Measurements from ENCODE around the gene SARDH. TPM values are rescaled to one million over a fixed set of nuclear protein-coding genes. Genes with fewer than 3 reads are reported as not detected.

The SARDH gene
- polyA plus RNA-seq, 1 donor: 5.6 TPM

DNA sequence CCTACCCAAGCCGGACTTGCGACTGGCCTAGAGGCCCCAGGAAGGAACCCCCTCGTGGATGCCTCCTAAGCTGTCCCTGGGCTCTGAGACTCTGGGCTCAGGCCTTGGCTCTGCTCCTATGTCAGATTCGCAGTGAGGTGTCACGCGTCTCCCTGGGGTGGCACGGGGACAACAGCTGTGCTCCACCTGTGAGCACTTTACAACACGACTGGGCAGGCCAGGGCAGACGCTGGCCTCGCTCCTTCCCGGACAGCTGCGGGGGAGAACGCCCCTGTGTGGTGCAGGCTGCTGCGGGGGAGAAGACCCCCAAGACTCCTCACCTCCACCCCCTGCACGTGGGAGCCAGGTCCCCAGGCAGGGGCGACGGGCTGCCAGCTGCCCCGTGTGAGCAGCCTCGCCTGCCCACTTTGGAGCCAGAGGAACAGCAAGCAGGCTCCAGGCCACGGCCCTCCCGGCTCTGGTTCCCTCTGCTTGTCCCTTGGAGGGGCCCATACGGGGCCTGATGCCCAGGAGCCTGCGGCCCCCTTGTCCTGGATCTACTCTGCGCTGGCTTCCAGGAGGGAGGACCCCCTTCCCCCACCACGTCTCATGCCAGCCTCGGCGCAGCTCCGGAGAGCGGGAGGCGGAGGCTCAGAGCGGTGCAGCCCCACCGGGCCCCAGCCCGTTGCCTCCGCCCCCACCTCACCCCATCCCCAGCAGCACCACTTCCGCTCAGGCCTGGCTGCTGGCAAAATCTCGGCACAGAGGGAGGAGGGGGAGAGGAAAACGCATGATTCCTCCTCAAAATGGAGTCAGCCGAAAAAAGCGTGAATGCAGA, 36.0 kb downstream of the SARDH start:
- peak; percentile 51 for DNase-seq

DNA sequence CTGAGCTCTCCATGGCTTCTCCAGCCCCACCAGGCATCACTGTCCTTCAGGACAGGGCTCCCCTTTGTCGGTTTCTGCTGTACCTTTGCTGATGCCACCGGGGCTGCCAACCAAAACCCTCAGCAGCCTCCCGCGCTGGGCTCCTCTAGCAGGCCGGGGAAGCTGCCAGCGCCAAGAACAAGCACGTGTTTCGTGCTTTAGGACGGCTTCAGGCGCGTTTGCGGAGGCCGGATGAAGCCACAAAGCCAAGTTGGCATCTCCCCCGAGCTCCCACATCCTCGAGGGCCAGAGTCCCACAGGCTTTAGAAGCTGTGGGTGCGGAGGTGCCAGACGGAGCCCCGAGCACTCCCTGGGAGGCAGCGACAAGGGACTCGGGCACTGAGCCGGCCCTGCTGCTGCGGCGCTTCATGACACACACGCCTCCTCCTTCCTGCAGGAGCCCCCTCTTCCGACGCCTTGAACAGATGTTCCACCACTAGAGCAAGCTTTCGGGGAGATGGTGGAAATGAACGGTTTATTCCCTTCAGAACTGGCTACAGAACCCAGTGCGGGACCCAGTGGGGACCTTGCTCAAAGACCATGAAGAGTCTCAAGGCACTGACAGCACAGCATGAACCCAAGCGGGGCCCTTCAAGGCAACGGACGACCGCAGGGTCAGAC, 36.7 kb downstream of the SARDH start:
- no peak for DNase-seq

DNA sequence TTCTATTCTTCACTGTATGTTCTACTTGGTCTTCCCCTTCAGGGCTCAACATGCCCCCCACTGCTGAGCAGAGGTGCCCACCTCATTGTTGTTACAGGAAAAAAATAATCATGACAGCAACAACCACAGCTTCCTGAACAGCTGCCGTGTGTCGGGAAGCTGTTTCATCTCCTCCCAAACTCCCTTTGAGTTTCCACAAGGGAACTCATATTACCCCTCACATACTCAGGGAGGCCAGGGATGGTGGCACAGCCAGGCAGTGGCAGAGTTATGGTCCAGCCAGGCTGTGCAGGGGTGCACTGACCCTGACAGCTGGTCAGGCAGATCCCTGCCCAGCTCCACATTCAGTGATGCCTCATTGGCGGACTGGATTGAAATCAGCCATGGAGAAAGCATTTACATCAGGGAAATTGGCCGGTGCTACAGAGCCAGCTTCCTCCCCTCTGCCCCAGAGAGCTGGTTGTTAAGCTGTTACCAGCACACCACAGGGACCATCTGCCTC, 37.3 kb downstream of the SARDH start:
- DNase-seq: no peak

DNA sequence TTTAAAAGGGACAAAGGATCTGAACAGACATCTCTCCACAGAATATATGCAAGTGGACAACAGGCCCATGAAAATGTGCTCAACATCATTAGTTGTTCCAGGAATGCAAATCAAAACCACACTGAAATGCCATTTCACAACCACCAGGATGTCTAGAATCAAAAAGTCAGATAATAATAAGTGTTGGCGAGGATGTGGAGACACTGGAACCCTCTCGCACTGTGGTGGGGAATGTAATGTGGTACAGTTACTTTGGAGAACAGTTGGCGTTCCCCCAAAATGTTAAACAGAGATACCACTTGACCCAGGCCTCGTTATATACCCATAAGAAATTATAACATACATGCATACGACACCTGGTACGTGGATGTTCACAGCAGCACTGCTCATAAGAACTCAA, 38.6 kb downstream of the SARDH start:
- DNase-seq: no peak

GRCh38 chr9:133696071-133696472, 42.1 kb downstream of the SARDH start:
- no peak for DNase-seq

DNA sequence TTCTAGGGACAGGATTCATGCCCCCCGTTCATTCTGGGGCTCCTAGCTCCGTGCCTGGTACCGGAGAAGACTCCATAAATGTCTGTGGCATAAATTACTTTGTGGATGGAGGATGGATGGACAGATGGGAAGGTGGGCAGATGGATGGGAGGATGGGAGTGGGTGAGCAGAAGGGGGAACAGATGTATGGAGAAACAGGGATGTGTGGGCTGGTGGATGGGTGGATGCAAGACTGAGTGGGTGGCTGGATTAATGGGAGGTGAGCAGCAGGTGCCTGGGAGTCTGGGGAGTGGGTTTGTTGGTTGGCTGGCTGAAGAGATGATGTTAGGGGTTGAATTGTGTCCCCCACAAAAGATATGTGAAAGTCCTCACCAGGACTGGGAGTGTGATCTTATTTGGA, 43.5 kb downstream of the SARDH start:
- no peak for DNase-seq

GRCh38 chr9:133693703-133694529, 44.2 kb downstream of the SARDH start:
- no peak for DNase-seq

DNA sequence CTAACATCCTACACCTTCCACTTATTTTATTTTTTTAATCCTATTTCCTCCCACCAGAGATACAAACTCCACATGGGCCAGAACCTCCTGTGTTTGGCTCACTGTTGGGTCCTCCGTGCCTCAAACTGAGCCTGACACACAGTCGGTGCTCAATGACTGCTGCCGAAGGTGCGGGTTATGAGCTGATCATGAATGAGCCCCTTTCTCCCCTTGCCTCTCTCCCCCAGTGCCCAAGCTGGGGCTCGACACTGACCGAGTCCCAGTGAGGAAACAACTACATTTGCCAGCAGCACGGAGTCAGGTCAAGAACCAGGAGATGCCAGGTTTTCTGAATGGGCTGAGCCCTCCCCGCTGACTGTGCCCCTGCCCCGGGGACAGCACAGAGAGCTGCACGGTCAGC, 45.0 kb downstream of the SARDH start:
- DNase-seq: no peak

GRCh38 chr9:133692364-133692985, 45.7 kb downstream of the SARDH start:
- no peak for DNase-seq

DNA sequence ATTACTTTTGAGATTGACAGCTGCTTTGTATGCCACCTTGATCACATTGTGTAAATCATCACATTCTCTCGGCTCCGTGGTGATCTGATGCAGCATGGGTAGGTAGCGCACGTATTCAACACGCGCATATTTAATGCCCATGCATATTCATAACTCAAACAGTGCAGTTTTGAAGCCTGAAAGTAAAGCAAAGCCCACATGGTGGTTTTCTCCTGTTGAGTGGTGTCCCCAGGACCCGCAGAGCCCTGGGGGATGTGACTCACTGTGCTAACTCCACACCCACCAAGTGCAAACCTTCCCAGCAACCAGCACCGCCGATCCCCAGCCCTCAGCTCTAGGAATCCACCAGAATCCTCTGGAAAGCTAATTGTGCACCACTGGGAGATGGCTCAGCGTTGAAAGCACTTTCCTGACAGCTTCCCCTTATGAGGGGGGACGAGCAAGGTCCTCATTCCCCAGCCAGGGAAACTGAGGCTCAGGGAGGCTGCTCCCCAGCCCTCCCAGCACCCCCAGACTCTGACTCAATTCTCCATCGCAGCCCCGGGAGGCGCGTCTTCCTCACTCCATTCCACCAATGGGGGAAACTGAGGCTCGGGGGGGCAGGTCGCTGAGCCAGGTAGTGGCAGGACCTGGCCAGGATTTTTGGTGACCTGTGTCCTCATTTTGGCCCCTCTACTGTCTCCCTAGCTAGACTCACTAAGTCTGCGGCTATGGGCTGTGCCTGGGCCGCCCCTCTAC, 46.4 kb downstream of the SARDH start:
- no peak for DNase-seq

- DNase-seq: no peak
Observed at GRCh38 chr9:133691191-133691590, 47.0 kb downstream of the SARDH start.

- DNase-seq: no peak
Observed at GRCh38 chr9:133690081-133690561, 48.0 kb downstream of the SARDH start.

- no peak for DNase-seq
Observed at GRCh38 chr9:133689151-133689763, 48.9 kb downstream of the SARDH start.

GRCh38 chr9:133687856-133688761, 50.0 kb downstream of the SARDH start:
- DNase-seq: no peak

DNA sequence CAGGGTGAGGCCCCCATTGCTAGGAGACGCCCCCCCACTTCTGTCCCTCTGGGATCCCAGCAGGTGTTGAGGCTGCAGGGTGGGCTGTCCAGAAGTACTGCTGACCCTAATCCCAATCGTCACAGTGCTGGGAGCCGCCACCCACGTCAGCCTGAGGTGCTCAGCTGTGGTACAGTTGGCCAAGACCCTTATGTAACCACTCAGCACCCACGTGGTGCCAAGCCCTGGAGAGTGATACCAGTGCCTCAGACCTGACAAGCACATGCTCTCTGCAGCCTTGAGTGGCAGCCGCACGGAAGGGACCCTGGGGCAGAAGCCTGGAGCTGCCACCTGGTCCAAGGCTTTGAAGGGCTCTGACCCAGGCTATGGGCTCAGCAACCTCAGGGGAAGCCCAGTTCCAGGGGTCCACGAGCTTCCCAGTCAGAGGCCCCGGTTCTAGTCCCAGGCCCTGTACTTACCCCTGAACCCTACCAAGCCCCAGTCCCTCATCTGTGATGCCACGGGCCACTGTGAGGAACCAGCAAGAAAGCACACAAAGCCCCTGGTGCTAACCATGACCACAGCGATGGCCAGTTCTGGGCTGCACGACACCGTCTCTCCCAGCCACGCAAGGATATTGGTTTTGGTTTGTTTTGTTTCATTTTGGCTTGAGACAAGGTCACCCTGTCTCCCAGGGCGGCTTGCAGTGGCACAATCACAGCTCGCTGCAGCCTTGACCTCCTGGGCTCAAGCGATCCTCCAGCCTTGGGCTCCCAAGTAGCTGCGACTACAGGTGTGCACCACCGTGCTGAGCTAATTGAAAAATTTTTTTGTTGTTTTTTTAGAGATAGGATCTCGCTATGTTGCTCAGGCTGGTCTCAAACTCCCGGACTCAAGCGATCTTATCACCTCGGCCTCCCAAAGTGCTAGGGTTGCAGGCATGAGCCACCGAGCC, 51.2 kb downstream of the SARDH start:
- DNase-seq: no peak

- no peak for DNase-seq
Observed at GRCh38 chr9:133685653-133686609, 52.2 kb downstream of the SARDH start.

DNA sequence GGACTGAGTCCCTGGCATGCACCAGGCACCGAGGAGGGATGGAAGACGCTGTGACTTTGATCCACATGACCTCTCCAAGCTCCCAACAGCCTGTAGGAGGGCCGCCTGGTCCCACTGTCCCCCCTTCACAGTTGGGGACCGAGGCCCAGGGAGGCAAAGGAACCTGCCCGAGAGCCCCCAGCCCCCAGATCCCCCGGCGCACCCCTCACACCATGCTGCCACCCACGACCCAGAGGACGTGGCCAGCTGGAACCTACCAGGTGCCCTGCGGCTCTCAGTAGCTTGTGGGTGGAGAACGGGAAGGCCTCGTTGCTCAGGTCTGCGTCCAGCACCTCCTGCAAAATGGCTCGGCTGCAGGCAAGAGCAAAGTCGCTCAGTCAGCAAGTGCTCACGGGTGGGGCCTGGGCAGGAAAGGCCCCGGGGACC, 53.2 kb downstream of the SARDH start:
- no peak for DNase-seq

Measured in hindlimb muscle (tissue), 1 donor.